PC-3 (cell line): ENCODE results near the gene SPATA31D1. TPM values are rescaled to one million over a fixed set of nuclear protein-coding genes. Genes with fewer than 3 reads are reported as not detected.

ENCODE experiments used
- ATAC-seq: fragments of 200-7000 bp; cut with Tn5 transposase; 2 replicates; pipeline ENCODE4 v1.9.1; 2020; ENCODE audit warnings: mild to moderate bottlenecking, moderate library complexity
- BruUV-seq: library from RNA; stranded (reverse); fragments of 400-500 nt; replicated peaks from 2 replicates; lab custom pipeline; 2021; lab: Mats Ljungman, UMichigan
- CTCF ChIA-PET: fragments of 300-600 bp; sonication (Branson Sonifier 250); formaldehyde crosslinking; loops from one replicate; lab custom pipeline; 2022; ENCODE audit warnings: antibody characterized with exemption; lab: Charles Lee
- POLR2A ChIA-PET: fragments of 300-600 bp; sonication (Branson Sonifier 250); formaldehyde crosslinking; loops from one replicate; lab custom pipeline; 2022; ENCODE audit warnings: antibody characterized with exemption; ENCODE audit not compliant: unreplicated experiment; lab: Charles Lee
- DNase-seq: peaks from one replicate; pipeline ENCODE4 v3.0.0-alpha.2; 2015
- H2AFZ ChIP-seq: fragments of 300-600 bp; sonication (generic); 2 replicates; pipeline ENCODE4 v1.6.0; 2016; ENCODE audit warnings: antibody characterized with exemption, low read length
- H3F3A ChIP-seq: fragments of 300-600 bp; sonication (generic); one replicate; pipeline ENCODE4 v1.6.0; 2017; ENCODE audit warnings: antibody characterized with exemption, low read length, control low read depth, mild to moderate bottlenecking; ENCODE audit not compliant: unreplicated experiment
- H3K27ac ChIP-seq: fragments of 300-600 bp; sonication (generic); 2 replicates; pipeline ENCODE4 v1.5.1; 2016; ENCODE audit warnings: mild to moderate bottlenecking, low read length
- H3K27me3 ChIP-seq: fragments of 300-600 bp; sonication (generic); 2 replicates; pipeline ENCODE4 v1.6.1; 2016; ENCODE audit warnings: low read length, mixed read lengths
- H3K36me3 ChIP-seq: fragments of 300-600 bp; sonication (generic); 2 replicates; pipeline ENCODE4 v1.6.1; 2016; ENCODE audit warnings: low read depth, mixed run types, low read length, mixed read lengths
- H3K4me1 ChIP-seq: fragments of 300-600 bp; sonication (generic); 2 replicates; pipeline ENCODE4 v1.5.1; 2016; ENCODE audit warnings: low read length; ENCODE audit not compliant: insufficient read depth
- H3K4me2 ChIP-seq: fragments of 300-600 bp; sonication (generic); 2 replicates; pipeline ENCODE4 v1.6.0; 2016; ENCODE audit warnings: low read length
- H3K4me3 ChIP-seq: fragments of 300-600 bp; sonication (generic); 2 replicates; pipeline ENCODE4 v1.5.1; 2016; ENCODE audit warnings: mild to moderate bottlenecking, low read length, mixed read lengths
- H3K79me2 ChIP-seq: fragments of 300-600 bp; sonication (generic); 2 replicates; pipeline ENCODE4 v1.6.1; 2017; ENCODE audit warnings: low read length, mixed read lengths
- H3K9ac ChIP-seq: fragments of 300-600 bp; sonication (generic); 2 replicates; pipeline ENCODE4 v1.6.0; 2016; ENCODE audit warnings: mild to moderate bottlenecking, low read length
- H3K9me2 ChIP-seq: fragments of 300-600 bp; sonication (generic); replicated peaks from 2 replicates; pipeline ENCODE4 v1.6.1; 2016; ENCODE audit warnings: mixed run types, low read length, mixed read lengths
- H3K9me3 ChIP-seq: fragments of 300-600 bp; sonication (generic); 2 replicates; pipeline ENCODE4 v1.6.1; 2016; ENCODE audit warnings: low read length, mixed read lengths
- H4K20me1 ChIP-seq: fragments of 300-600 bp; sonication (generic); 2 replicates; pipeline ENCODE4 v1.6.1; 2016; ENCODE audit warnings: low read length, mixed read lengths
- EZH2 ChIP-seq: fragments of 300-600 bp; sonication (generic); IDR thresholded peaks from one replicate; pipeline ENCODE4 v1.6.1; 2017; ENCODE audit warnings: antibody characterized with exemption, mild to moderate bottlenecking, low read length; ENCODE audit not compliant: unreplicated experiment
- EZH2phosphoT487 ChIP-seq: fragments of 300-600 bp; sonication (generic); IDR thresholded peaks from 2 replicates; pipeline ENCODE4 v1.6.1; 2018; ENCODE audit warnings: mild to moderate bottlenecking, antibody characterized with exemption, low read length, borderline replicate concordance
- intact Hi-C: fragments of 100-400 bp; cut with micrococcal nuclease; formaldehyde crosslinking; loops from 2 replicates; pipeline ENCODE4 v1.9.0; 2023
- total RNA-seq: library from RNA; depleted of rRNA; stranded (reverse); fragments of >200 nt; gene quantifications from 2 replicates; pipeline ENCODE4 v1.2.3, GENCODE V29; 2014
- TF ChIP-seq, protein P1 (sequence below): fragments of 300-600 bp; sonication (generic); conservative IDR thresholded peaks from 2 replicates; pipeline ENCODE4 v1.5.1; 2017; ENCODE audit warnings: antibody characterized with exemption, low read depth, mild to moderate bottlenecking, low read length

SPATA31D1 gene
- total RNA-seq, 1 experiment from 2014 or later: not detected

DNA sequence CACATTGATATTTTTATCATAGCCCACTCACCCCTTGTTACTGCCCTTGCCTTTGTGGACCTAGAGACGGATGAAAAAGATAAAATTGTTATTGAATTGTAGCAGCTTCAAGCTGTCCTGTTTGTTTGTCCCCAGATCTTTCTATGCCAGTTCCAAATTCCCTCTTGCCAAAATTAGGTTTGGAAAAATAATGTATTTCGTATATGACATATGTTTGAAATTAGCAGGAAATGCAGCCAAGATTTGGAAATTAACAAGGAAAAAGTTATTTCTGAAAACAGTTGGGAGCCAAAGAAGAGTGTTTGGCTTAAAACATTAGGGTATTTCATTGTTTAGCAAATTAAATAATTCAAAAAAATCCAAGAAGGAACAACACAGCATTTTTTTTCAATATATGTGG, 33.5 kb downstream of the SPATA31D1 start:
- CTCF ChIA-PET: no interaction called here
- Histone ChIP-seq H3K9me2 (no peaks in the 10 kb centered on the region), H3K9ac (no peak overlapping the region), H3K4me3 (no peak overlapping the region), H3K79me2 (no peaks in the 10 kb centered on the region), H3F3A (no peaks in the 10 kb centered on the region), H4K20me1 (no peaks in the 10 kb centered on the region), H3K4me1 (peaks cover 3% of the 10 kb centered on the region; the same call in 1 of the 2 replicates), H3K27me3 (no peaks in the 10 kb centered on the region), H3K36me3 (no peaks in the 10 kb centered on the region), H3K9me3 (no peaks in the 10 kb centered on the region), H3K4me2 (no peak overlapping the region), H2AFZ (no peak overlapping the region), H3K27ac (no peak overlapping the region)
- TF ChIP-seq, protein P1, sequence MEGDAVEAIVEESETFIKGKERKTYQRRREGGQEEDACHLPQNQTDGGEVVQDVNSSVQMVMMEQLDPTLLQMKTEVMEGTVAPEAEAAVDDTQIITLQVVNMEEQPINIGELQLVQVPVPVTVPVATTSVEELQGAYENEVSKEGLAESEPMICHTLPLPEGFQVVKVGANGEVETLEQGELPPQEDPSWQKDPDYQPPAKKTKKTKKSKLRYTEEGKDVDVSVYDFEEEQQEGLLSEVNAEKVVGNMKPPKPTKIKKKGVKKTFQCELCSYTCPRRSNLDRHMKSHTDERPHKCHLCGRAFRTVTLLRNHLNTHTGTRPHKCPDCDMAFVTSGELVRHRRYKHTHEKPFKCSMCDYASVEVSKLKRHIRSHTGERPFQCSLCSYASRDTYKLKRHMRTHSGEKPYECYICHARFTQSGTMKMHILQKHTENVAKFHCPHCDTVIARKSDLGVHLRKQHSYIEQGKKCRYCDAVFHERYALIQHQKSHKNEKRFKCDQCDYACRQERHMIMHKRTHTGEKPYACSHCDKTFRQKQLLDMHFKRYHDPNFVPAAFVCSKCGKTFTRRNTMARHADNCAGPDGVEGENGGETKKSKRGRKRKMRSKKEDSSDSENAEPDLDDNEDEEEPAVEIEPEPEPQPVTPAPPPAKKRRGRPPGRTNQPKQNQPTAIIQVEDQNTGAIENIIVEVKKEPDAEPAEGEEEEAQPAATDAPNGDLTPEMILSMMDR: no peak
- TF ChIP-seq EZH2: no peak
- TF ChIP-seq EZH2phosphoT487: no peak
- POLR2A ChIA-PET: no interaction called here
- intact Hi-C loops: no loop called here
- BruUV-seq: no TSS peak
- DNase-seq (no peak), ATAC-seq (no peak)

DNA sequence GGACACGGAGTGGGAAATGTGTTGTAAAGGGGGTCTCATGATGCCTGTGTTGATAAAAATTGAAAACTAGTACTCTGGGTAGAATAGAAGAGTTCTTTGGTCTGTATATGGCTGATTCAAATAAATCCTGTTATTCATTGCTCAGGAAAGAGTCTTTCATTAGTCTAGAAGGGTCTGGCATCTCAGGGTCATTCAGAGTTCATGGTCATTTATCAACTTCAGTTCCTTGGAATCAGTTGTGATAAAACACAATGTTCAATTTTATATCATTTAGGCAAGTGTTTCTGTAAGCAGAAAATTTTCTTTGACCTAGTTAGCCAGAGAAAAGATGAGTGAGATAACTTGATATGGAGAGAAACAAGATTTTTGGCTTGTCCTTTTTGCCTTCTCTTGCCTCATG, 36.3 kb downstream of the SPATA31D1 start:
- BruUV-seq: no TSS peak
- no peaks in the 10 kb centered on the region for H3F3A ChIP-seq
- no peaks in the 10 kb centered on the region for H3K9me2 ChIP-seq
- ATAC-seq (no peak), DNase-seq (no peak)
- intact Hi-C loops: no loop called here
- H3K79me2 ChIP-seq: no peaks in the 10 kb centered on the region
- ChIA-PET POLR2A (no interaction called here), CTCF (no interaction called here)
- no peak overlapping the region for H3K27ac ChIP-seq
- no peaks in the 10 kb centered on the region for H3K36me3 ChIP-seq
- H4K20me1 ChIP-seq: no peaks in the 10 kb centered on the region
- no peak overlapping the region for H3K4me2 ChIP-seq
- no peaks in the 10 kb centered on the region for H3K27me3 ChIP-seq
- no peak overlapping the region for H2AFZ ChIP-seq
- peaks cover 3% of the 10 kb centered on the region; the same call in 1 of the 2 replicates for H3K4me1 ChIP-seq
- H3K4me3 ChIP-seq: no peak overlapping the region
- no peak overlapping the region for H3K9ac ChIP-seq
- H3K9me3 ChIP-seq: no peaks in the 10 kb centered on the region
- TF ChIP-seq EZH2phosphoT487 (no peak), EZH2 (no peak)
- TF ChIP-seq, protein P1: no peak

DNA sequence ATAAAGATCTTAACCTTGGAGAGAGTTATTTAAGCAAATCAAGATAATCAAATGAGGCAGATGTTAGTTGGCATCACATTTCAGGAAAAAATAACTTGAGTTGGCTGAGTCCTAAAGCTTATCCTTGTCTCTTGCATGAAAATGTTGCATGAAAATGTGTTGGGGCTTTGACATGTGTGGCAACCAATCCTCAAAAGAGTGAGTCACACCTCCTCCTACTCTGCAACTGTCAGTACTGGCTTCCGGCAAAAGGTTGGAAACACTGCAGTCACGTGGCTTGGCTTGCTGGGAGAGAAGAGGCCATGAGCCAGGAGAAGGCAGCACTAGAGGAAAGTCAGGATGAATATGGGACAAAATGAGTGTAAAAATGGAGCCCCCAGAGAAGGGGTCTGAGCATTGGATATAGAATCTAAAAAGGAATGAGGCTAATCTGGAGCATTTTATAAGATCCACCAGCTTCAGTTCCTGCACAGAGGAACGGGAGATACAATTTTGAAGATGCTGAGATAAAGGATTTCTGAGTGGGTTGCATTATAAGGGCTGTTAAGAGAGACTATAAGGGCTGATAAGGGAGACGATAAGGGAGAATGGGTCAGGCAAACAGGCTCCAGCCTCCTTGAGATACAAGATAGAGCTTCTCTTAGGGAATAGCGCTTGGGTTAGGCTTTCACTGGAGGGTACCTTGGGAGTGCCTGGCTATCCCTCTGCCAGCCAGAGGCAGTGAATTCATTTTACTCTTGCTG, 43.1 kb downstream of the SPATA31D1 start:
- Histone ChIP-seq H3K79me2 (no peaks in the 10 kb centered on the region), H4K20me1 (no peaks in the 10 kb centered on the region), H3K4me3 (no peak overlapping the region), H3K4me2 (no peak overlapping the region), H2AFZ (no peak overlapping the region), H3K4me1 (no peaks in the 10 kb centered on the region), H3K27ac (no peak overlapping the region), H3K36me3 (no peaks in the 10 kb centered on the region), H3F3A (no peaks in the 10 kb centered on the region), H3K27me3 (no peaks in the 10 kb centered on the region), H3K9me3 (no peaks in the 10 kb centered on the region), H3K9ac (no peak overlapping the region), H3K9me2 (no peaks in the 10 kb centered on the region)
- CTCF ChIA-PET: no interaction called here
- TF ChIP-seq, protein P1: no peak
- TF ChIP-seq EZH2: no peak
- TF ChIP-seq EZH2phosphoT487: no peak
- DNase-seq: peak; percentile 45
- intact Hi-C loops: no loop called here
- POLR2A ChIA-PET: no interaction called here
- BruUV-seq: no TSS peak
- ATAC-seq: no peak
